Omental fat pad (tissue), 4 donors: ENCODE results near the gene ID1. TPM values are rescaled to one million over a fixed set of nuclear protein-coding genes. Genes with fewer than 3 reads are reported as not detected.

Experiments
- ATAC-seq: fragments of 150-250 bp; one replicate; pipeline ENCODE4 v1.9.1; 2016; ENCODE audit warnings: mild to moderate bottlenecking, moderate library complexity; ENCODE audit not compliant: low FRiP score
- DNase-seq: peaks from one replicate; pipeline ENCODE4 v3.0.0-alpha.2; 2019; ENCODE audit warnings: low spot score
- total RNA-seq, 4 donors: library from RNA; depleted of rRNA; stranded (reverse); fragments of >200 nt; gene quantifications; one replicate each; pipeline ENCODE4 v1.1.0, GENCODE V29; 2016
- TF ChIP-seq, protein P1 (sequence below), 3 donors: fragments of 450-650 bp; IDR thresholded peaks; one replicate each; pipeline ENCODE4 v1.5.1; 2016 to 2017; ENCODE audit warnings: antibody characterized with exemption in 3 of 3, mild to moderate bottlenecking in 3 of 3, moderate library complexity in 2 of 3

Gene ID1
- total RNA-seq, 4 donors from 2014 or later = 437 to 878 (median 612) TPM

DNA sequence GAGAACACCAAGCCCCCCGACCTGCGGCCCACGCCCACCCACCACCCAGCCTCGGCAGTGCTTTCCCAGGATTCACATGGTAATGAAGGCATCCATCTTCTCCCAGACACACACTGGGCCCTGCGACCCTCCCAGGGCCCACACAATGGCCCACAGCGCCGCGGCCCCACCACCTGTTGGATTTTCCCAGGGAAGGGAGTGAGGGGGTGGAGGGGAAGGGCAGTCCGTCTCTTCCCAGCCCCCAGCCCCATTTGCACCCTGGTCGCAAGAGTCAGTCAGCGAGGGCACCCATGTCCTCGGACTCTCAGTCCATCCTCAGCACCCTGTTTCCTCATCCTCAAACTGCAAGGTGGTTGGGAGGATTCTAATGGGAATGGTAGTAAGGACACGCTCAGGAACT is 23.7 kb upstream of the ID1 start:
- DNase-seq (no peak), ATAC-seq (no peak)
- TF ChIP-seq, protein P1, sequence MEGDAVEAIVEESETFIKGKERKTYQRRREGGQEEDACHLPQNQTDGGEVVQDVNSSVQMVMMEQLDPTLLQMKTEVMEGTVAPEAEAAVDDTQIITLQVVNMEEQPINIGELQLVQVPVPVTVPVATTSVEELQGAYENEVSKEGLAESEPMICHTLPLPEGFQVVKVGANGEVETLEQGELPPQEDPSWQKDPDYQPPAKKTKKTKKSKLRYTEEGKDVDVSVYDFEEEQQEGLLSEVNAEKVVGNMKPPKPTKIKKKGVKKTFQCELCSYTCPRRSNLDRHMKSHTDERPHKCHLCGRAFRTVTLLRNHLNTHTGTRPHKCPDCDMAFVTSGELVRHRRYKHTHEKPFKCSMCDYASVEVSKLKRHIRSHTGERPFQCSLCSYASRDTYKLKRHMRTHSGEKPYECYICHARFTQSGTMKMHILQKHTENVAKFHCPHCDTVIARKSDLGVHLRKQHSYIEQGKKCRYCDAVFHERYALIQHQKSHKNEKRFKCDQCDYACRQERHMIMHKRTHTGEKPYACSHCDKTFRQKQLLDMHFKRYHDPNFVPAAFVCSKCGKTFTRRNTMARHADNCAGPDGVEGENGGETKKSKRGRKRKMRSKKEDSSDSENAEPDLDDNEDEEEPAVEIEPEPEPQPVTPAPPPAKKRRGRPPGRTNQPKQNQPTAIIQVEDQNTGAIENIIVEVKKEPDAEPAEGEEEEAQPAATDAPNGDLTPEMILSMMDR (IDR thresholded peaks at IDR 0.05) = no peak

DNA sequence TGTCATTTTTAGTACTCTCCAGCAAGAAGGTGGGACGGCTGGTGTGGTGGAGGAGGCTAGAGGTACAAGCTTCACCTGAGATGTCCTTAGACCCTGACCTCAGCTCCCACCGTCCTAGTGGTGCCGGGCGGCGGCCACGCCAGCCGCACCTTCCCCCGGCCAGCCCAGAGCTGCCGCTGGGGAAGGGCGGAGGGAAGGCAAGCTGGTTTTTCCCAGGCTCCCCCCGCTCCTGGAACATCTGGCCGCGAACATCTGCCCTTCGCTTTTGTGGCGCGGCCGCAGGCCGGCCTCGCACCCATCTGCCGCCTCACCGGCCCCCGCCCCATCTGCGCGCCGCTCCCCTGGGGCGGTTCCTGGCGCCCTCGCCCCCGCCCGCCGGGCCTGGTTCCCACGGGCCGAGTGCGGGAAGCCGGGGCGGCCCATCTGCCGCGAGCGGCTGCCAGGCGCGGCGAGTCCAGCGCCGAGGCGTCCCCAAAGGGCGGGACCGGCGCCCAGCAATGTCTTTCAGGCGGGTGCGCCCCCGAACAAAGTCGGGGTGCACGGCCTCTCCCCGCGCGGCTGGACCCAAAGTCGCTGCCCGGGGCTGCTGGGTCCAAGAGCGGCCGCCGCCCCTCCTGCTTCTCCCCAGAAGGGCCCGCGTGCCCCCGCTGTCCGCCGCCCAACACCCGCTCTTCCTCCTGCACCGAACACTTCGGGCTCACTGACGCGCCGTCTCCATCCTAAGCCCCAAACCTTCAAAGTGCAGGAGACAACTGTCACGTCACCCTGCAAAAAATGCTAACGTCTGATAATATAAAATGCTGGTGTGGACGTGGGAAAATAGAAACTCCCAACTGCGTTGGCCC is 17.3 kb upstream of the ID1 start:
- peak; percentile 77 for ATAC-seq
- no peak for DNase-seq
- TF ChIP-seq, protein P1 (IDR thresholded peaks at IDR 0.05) = no peak

DNA sequence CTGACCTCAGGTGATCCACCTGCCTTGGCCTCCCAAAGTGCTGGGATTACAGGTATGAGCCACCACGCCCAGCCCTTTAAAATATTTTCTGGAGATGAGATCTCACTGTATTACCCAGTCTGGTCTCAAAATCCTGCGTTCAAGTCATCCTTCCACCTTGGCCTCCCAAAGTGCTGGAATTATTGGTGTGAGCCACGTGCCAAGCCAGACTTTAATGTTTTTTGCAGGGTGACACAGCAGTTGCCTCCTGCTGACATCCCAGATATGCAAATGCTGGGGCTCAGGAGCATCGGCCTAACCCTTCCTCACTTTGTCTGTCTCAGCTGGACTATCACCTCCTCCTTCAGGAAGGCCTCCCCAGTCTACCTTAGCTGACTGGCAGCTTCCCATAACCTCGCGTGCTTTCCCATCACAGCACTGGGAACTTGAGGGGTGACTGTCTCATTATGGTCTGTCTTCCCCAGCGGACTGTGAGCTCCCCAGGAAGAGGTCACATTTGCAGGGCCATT is 14.3 kb upstream of the ID1 start:
- DNase-seq = no peak
- ATAC-seq = no peak
- TF ChIP-seq, protein P1 (IDR thresholded peaks at IDR 0.05) = no peak

DNA sequence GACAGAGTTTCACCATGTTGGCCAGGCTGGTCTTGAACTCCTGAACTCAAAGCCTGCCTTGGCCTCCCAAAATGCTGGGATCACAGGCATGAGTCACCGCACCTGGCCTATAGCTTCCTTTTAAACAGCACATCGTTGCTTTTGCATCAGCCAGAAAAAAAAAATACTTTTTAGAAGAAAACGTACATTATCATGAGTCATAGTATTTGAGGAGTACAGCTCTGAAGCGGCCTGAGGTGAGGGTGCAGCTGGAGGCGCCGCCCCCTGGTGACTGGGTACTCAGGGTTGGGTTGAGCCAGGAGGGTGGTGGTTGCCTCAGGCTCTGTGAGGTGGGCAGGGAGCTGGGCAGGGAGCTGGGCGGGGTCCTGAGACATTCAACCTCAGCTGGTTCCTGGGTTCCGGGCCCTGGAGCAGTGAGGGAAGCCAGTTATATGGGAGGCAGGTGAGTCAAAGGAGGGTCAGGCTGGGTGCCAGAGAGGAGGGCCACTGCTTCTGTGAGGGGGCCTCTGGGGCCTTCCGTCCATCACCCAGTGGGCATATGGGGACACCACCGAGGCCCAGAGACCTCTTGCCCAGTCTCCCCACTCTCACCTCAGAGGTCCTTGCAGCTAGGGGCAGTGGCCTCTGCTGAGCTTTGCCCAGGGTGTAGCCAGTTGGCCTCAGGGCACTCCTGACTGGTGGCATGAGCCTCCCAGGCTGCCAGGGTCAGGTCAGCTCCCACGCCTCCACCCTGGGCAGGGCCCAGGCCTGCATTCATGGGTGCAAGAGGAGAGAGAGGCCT is 11.7 kb upstream of the ID1 start:
- ATAC-seq = peak; percentile 91
- TF ChIP-seq, protein P1 (IDR thresholded peaks at IDR 0.05) = no peak
- DNase-seq = no peak

DNA sequence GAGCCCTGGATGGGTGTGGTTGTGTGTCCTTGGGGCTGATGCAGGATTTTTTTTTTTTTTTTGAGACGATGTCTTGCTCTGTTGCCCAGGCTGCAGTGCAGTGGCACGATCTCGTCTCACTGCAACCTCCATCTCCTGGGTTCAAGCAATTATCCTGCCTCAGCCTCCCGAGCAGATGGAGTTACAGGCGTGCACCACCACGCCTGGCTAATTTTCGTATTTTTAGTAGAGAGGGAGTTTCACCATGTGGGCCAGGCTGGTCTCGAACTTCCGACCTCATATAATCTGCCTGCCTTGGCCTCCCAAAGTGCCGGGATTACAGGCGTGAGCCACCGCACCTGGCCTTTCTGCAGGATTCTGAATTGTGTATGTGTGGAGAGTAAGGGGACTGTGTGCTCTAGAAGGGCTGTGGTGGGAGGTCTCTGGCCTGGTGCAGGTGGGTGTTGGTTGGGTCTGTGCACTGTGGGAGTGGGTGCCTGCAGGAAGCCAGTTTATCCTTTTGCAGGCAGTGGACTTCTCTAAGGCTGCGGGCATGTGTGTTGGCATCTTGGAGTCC is 11.0 kb upstream of the ID1 start:
- no peak for DNase-seq
- ATAC-seq = no peak
- TF ChIP-seq, protein P1 (IDR thresholded peaks at IDR 0.05) = no peak

DNA sequence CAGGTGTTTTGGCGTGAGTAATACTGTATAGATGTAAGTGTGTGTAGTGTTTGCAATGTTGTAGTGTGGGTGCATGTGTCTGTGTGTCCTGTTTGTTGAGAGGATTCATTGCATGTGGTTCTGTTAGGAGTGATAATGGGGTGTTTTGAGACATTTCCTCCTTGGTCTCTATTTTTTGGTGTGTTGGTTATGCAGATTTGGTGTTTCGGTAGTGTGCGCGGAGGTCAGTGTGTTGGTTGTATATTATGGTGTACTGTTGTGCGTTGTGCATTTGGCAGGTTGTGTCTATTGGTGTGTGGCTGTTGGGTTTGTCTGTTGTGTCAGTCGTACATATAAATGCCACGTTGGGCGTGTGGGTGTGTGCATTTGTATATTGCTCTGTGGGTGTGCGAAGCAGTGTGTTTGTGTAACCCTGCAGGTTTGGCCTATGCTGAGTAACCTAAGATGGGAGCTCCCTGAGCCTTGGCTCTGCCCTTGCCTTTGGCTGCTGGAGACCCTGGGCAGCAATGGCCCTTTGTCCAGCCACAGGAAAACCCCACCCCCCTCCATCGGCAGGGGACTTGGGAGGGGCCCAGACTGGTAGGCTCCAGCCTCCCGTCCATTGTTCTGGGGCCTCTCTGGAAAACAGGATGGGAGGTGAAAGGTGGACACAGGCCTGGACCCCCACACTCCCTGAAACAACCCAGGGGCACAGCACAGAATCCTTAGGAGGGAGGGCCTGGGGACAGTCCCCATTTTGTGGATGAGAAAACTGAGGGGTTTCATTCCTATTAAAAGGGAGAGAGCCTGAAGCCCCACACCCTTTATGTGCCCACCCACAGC is 10.3 kb upstream of the ID1 start:
- ATAC-seq = no peak
- no peak for DNase-seq
- TF ChIP-seq, protein P1 (IDR thresholded peaks at IDR 0.05) = no peak
